GM19438 (cell line): ENCODE data around the gene DNAJB13.

Source experiments
- ATAC-seq: cut with Tn5 transposase; IDR thresholded peaks from one replicate; pipeline ENCODE4 v1.9.1; 2021; ENCODE audit warnings: low read depth; ENCODE audit not compliant: unreplicated experiment

DNAJB13 gene

DNA sequence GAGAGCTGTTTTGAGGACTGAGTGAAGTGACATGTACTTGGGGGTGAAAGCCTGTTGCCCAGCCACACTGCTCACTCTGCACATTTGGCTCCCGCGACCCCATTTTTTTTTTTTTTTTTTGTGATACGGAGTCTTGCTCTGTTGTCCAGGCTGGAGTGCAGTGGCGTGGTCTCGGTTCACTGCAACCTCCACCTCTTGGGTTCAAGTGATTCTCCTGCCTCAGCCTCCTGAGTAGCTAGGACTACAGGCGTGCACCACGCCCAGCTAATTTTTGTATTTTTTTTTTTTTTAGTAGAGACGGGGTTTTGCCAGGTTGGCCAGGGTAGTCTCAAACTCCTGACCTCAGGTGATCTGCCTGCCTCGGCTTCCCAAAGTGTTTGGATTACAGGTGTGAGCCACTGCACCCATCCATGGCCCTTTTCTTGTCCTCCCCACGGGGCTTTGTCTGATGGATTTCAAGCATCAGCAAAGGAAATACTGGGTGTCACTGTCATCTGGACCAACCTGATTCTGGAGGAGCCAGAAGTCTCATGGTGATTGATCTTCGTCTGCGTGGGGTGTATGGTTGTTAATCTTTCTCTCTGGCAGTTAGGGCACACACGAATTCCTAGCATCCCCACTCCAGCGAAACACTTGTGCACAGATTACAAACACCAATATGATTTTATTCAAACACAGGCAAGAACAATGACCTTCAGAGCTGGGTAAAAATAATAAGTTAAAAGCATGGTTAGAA is 61.4 kb downstream of the DNAJB13 start:
- ATAC-seq: no peak

DNA sequence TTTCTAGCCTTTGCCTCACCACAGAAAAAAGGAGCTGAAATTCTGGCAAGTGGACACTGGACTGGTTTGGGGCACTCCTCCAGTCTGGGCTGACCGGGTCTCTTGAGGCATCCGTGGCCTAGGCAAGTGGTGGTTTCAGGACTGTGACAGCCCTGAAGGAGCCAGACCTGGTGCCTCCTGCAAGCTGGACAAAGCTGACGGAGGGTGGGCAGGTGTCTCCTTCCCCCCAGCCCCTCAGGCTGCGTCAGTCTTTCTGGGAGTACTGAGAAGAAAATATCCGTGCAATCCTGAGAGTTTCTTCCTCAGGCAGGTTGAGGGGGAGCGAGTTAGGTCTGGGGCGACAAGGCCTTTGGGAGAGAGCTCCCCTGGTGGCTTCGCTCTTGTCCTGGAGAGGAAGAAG is 62.3 kb downstream of the DNAJB13 start:
- ATAC-seq: no peak

DNA sequence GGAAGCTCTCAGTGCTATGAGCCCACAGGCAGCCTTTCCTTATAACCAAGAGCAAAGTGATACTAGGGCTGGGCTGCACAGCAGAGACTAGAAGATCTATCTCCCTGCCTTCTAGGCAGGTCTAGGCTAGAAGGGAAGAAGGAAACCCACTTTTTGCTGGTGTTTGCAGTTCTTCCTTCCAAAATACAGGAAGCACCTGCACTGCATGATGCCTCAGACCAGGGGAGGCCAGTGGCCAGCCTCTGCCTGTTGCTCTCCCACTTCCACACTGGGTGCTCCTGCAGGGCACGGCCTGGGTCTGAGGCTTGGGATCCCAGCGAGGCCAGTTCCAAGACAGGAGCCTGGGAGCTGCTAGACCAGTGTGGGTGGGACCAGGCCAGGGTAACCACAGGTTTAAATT is 64.1 kb downstream of the DNAJB13 start:
- ATAC-seq: no peak

DNA sequence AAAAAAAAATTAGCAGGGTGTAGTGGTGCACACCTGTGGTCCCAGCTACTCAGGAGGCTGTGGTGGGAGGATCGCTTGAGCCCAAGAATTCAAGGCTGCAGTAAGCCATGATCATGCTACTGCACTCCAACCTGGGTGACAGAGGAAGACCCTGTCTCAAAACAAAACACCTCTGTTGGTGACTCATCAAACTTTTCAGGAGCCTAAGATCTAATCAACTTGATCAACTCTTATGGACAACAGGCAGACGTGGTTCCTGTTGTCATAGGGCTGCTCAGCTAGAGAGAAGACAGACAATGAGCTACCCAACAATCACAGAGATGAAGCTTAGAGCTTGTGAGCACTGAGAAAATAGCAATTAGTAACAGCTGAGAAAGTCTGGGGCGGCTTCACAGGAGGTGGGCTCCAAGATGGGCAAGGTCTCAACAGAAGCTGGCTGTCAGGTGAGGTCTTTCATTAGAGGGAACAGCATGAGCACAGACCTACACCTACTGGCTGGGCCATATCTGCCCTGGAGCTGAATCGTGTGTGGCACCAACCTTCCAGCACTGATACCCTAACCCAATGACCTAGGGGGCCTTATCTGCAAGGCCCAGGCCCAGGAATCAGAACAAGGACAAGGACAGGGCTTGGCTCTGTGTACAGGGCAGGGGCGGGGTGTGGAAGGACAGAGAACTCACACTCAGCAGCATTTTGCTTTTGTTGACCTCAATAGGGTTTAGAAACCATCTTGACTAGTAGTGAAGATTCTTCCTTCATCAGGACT is 65.3 kb downstream of the DNAJB13 start:
- ATAC-seq: no peak

DNA sequence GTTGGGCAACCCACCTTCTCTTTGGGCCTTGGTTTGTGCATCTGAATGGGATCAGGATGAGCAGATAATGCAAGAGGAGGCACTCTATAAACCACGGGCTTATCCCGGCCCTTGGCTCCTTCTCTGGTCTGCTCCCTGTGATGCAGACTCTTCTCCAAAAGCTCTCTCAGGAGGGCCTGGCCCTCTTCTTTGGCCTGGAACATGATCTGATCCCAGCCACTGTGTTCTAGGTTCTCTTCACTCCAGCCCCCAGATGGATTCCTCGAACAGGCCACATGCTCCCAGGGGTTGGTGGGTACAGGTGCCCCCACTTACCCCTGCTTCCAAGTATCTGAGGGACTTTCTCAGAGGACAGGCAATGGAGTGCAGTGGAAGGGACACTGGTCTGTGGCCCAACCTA is 66.8 kb downstream of the DNAJB13 start:
- ATAC-seq: no peak

DNA sequence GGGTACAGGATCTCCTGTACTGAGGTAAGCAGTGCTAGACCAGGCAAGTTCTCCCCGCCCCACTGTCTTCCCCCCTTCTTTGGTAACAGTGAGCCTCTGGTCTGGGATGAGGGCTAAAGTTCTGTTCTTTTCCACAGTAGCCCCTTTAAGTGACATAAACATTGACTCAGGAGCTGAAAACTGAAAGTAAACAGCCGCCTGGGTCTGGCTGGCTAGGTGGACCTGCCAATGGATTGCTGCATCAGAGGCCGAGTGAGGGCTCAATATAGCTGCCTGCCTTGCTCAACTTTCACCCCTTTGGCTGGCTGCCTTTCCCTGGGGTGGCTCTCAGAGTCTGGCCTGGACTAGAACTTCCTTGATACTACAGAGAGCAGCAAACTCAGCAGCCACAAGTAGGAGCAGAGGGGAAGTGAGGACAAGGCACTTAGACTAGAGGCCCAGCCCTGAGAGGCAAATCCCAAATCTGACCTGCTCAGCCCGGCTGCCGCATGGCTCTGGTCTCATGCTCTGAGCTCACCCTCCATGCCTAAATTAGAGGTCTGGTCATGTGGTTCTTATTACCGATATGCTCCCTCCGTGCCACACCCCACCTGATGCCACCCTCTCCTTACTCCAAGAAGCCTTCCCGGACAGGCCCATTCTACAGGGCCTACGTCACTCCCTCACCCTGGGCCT is 67.6 kb downstream of the DNAJB13 start:
- no peak for ATAC-seq

DNA sequence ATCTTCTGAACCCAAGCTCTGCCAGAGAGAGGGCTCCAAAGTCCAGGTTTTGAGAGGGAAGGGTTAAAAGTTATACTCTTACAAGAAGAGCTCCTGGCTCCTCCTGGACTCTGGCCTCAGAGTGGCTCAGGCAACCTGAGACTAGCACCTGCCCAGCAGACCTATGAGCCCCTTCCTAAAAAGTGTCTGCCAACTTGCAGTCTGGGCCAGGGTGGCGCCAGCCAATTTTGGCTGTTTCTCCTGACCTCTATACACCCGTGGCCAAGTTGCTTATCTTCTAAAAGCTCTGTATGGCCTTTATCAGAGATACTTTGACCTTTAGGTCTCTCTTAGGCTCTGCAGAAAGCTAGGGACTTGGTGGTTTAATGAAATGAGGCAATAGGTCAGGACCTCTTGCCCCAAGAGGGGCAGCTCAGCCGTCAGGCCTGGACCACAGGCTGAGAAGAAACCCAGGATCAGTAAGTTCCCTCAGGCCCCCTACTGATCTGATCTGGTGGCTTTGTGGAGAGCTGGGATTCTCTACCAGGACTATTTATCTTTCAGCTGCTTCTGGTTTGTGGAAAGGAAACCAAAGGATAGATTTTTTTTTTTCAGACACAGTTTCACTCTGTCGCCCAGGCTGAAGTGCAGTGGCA is 68.4 kb downstream of the DNAJB13 start:
- ATAC-seq: no peak

DNA sequence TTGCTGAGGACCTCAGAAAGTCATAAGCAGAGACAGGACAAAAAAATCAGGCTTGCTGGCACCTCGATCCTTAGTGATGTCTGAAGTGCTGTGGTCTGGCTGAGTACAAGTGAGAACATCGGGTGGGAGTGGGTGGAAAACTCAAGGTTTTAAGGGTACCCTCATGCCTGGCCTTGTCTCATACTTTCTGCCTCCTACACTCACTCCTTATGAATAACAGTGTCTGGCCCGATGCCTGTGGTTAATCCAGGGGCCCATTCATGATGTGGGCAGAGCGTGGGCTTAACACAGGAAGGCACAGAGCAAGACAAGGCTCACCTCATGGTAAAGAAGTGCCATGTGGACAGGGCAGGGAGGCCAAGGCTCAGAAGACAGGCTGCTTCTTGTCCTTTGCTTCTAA is 69.0 kb downstream of the DNAJB13 start:
- ATAC-seq: no peak
